CD4-positive, alpha-beta memory T cell (primary cell): ENCODE measurements around the gene GALNT17. TPM values are rescaled to one million over a fixed set of nuclear protein-coding genes. Genes with fewer than 3 reads are reported as not detected.

ENCODE experiments used
- CTCF ChIA-PET: fragments of 350-600 bp; sonication (Branson Sonifier 250); formaldehyde crosslinking; loops from one replicate; lab custom pipeline; 2021; ENCODE audit warnings: inconsistent platforms; ENCODE audit not compliant: partially characterized antibody; lab: Charles Lee
- POLR2A ChIA-PET: fragments of 350-600 bp; sonication (Branson Sonifier 250); formaldehyde crosslinking; loops from one replicate; lab custom pipeline; 2021; ENCODE audit not compliant: partially characterized antibody; lab: Charles Lee
- DNase-seq, 5 donors: peaks; one replicate each; pipeline versions ENCODE4 v3.0.0 to v3.0.0-alpha.2; 2020 to 2022; ENCODE audit warnings: mixed read lengths in 1 of 5
- H3K27ac ChIP-seq: one replicate; pipeline ENCODE4 v1.7.0; 2013; ENCODE audit warnings: low read depth, low read length
- H3K27me3 ChIP-seq: 2 replicates; pipeline ENCODE4 v1.7.0; 2013; ENCODE audit warnings: mild to moderate bottlenecking, low read length, moderate library complexity; ENCODE audit not compliant: insufficient read depth
- H3K36me3 ChIP-seq: 2 replicates; pipeline ENCODE4 v1.7.0; 2013; ENCODE audit warnings: mild to moderate bottlenecking, low read length, moderate library complexity; ENCODE audit not compliant: insufficient read depth
- H3K4me1 ChIP-seq: 2 replicates; pipeline ENCODE4 v1.7.0; 2013; ENCODE audit warnings: mild to moderate bottlenecking, low read length, moderate library complexity; ENCODE audit not compliant: insufficient read depth
- H3K4me3 ChIP-seq, 2 donors: one replicate each; pipeline ENCODE4 v1.7.0; 2013; ENCODE audit warnings: low read length in 2 of 2, mild to moderate bottlenecking in 1 of 2
- H3K9me3 ChIP-seq, 2 donors: one replicate each; pipeline ENCODE4 v1.7.0; 2013; ENCODE audit warnings: low read length in 2 of 2, control low read depth in 1 of 2; ENCODE audit not compliant: control insufficient read depth in 1 of 2
- H3K27ac Mint-ChIP-seq, 7 donors: one replicate each; pipeline ENCODE4 v1.8.0; 2020 to 2021; ENCODE audit warnings: mixed read lengths in 7 of 7, mild to moderate bottlenecking in 6 of 7, inconsistent platforms in 3 of 7, moderate library complexity in 3 of 7
- H3K27me3 Mint-ChIP-seq, 2 donors: one replicate each; pipeline ENCODE4 v1.8.0; 2020 to 2021; ENCODE audit warnings: mixed read lengths in 2 of 2
- H3K36me3 Mint-ChIP-seq, 2 donors: one replicate each; pipeline ENCODE4 v1.8.0; 2020 to 2021; ENCODE audit warnings: mixed read lengths in 2 of 2, inconsistent platforms in 1 of 2, mild to moderate bottlenecking in 1 of 2
- H3K4me1 Mint-ChIP-seq, 4 donors: one replicate each; pipeline ENCODE4 v1.8.0; 2020 to 2021; ENCODE audit warnings: mixed read lengths in 4 of 4, mild to moderate bottlenecking in 1 of 4
- H3K4me3 Mint-ChIP-seq, 8 donors: one replicate each; pipeline ENCODE4 v1.8.0; 2020 to 2021; ENCODE audit warnings: mixed read lengths in 8 of 8, mild to moderate bottlenecking in 7 of 8, moderate library complexity in 6 of 8, inconsistent platforms in 3 of 8
- H3K9me3 Mint-ChIP-seq, 8 donors: one replicate each; pipeline ENCODE4 v1.8.0; 2020 to 2021; ENCODE audit warnings: mixed read lengths in 8 of 8, mild to moderate bottlenecking in 5 of 8, inconsistent platforms in 3 of 8, moderate library complexity in 1 of 8
- intact Hi-C: fragments of 100-400 bp; cut with micrococcal nuclease; formaldehyde crosslinking; loops from one replicate; pipeline ENCODE4 v1.15.1; 2023
- polyA plus RNA-seq, 2 donors: library from polyadenylated mRNA; unstranded; fragments of 300-500 nt; fragmentation: Illumina TruSeq; gene quantifications; one replicate each; pipeline ENCODE4 v1.2.3, GENCODE V29; 2021
- total RNA-seq, 2 experiments: library from RNA; stranded (reverse); gene quantifications; one replicate each; pipeline ENCODE4 v1.2.3, GENCODE V29; 2021

Gene GALNT17
- total RNA-seq (not detected), polyA plus RNA-seq (not detected)

GRCh38 chr7:71132127-71132376 is at the start of gene GALNT17:
Gene GALNT17, plus strand, starts transcription at chr7:71132144.
- intact Hi-C loops = no loop called here
- Mint-ChIP-seq H3K36me3 (no peaks in the 10 kb centered on the region), H3K4me1 (peaks cover 0 to 7% (median 0%) of the 10 kb centered on the region in 4 donors), H3K9me3 (peaks cover 0 to 13% (median 3%) of the 10 kb centered on the region in 8 donors), H3K4me3 (no peak within 1 kb of the TSS), H3K27ac (no peak within 1 kb of the TSS), H3K27me3 (peaks cover 11 to 13% of the 10 kb centered on the region in 2 donors)
- DNase-seq = no peak
- H3K4me1 ChIP-seq = no peaks in the 10 kb centered on the region
- POLR2A ChIA-PET = no interaction called here
- no peak within 1 kb of the TSS for H3K4me3 ChIP-seq
- H3K27me3 ChIP-seq = no peaks in the 10 kb centered on the region
- CTCF ChIA-PET = no interaction called here
- H3K36me3 ChIP-seq = no peaks in the 10 kb centered on the region
- no peak within 1 kb of the TSS for H3K27ac ChIP-seq
- no peaks in the 10 kb centered on the region for H3K9me3 ChIP-seq

GRCh38 chr7:71095266-71095860 is 36.6 kb upstream of the GALNT17 start:
- CTCF ChIA-PET = no interaction called here
- Mint-ChIP-seq H3K27me3 (no peaks in the 10 kb centered on the region), H3K9me3 (peaks cover 4 to 28% (median 12%) of the 10 kb centered on the region in 8 donors)

DNA sequence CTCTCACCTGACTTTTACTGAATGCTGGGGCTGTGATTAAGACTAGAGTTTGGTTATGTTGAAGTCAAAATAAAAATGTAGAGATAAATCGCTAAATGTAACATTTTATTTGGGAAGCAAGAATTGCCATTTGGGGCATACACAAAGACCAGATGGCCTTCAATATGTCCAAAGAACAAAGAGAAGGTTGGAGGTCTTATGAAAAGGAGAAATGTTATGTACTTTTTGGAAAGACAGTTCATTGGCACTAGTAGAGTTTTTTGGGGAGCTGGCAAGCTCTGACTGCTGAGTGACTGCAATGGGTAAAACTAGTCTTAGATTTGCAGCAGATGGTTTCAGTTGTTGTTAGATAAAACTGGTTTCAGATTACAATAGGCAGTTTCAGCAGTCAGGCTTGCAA is 35.6 kb upstream of the GALNT17 start:
- Histone ChIP-seq H3K4me3 (no peak overlapping the region), H3K4me1 (no peaks in the 10 kb centered on the region), H3K36me3 (no peaks in the 10 kb centered on the region), H3K27me3 (no peaks in the 10 kb centered on the region), H3K27ac (no peak overlapping the region), H3K9me3 (no peaks in the 10 kb centered on the region)
- POLR2A ChIA-PET = no interaction called here
- Mint-ChIP-seq H3K9me3 (peaks cover 2 to 35% (median 12%) of the 10 kb centered on the region in 8 donors), H3K4me3 (no peak overlapping the region), H3K27ac (no peak overlapping the region), H3K27me3 (no peaks in the 10 kb centered on the region), H3K36me3 (no peaks in the 10 kb centered on the region), H3K4me1 (no peaks in the 10 kb centered on the region)
- intact Hi-C loops = no loop called here
- CTCF ChIA-PET = no interaction called here
- DNase-seq = no peak

More at GRCh38 chr7:71095266-71095860, 36.6 kb upstream of the GALNT17 start:
- DNase-seq = no peak
- Mint-ChIP-seq H3K4me1 (no peaks in the 10 kb centered on the region), H3K4me3 (no peak overlapping the region), H3K27ac (no peak overlapping the region), H3K36me3 (no peaks in the 10 kb centered on the region)
- Histone ChIP-seq H3K36me3 (no peaks in the 10 kb centered on the region), H3K27me3 (no peaks in the 10 kb centered on the region), H3K4me3 (no peak overlapping the region), H3K27ac (no peak overlapping the region), H3K9me3 (no peaks in the 10 kb centered on the region), H3K4me1 (no peaks in the 10 kb centered on the region)
- intact Hi-C loops = no loop called here
- POLR2A ChIA-PET = no interaction called here

DNA sequence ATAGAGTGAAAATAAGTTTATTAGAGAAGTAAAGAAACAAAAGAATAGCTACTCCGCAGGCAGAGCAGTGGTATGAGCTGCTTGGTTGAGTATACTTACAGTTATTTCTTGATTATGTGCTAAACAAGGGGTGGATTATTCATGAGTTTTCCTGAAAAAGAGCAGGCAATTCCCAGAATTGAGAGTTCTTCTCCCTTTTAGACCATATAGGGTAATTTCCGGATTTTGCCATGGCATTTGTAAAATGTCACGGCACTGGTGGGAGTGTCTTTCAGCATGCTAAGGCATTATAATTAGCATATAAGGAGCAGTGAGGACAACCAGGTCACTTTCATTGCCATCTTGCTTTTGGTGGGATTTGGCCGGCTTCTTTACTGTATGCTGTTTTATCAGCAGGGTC is 25.7 kb upstream of the GALNT17 start:
- Mint-ChIP-seq H3K9me3 (peaks cover 0 to 30% (median 7%) of the 10 kb centered on the region in 8 donors), H3K27ac (no peak overlapping the region), H3K27me3 (no peaks in the 10 kb centered on the region), H3K4me1 (no peaks in the 10 kb centered on the region), H3K4me3 (no peak overlapping the region), H3K36me3 (no peaks in the 10 kb centered on the region)
- ChIA-PET CTCF (no interaction called here), POLR2A (no interaction called here)
- no peak overlapping the region for H3K4me3 ChIP-seq
- no peak for DNase-seq
- H3K4me1 ChIP-seq = no peaks in the 10 kb centered on the region
- no peaks in the 10 kb centered on the region for H3K27me3 ChIP-seq
- intact Hi-C loops = no loop called here
- no peaks in the 10 kb centered on the region for H3K9me3 ChIP-seq
- no peaks in the 10 kb centered on the region for H3K36me3 ChIP-seq
- no peak overlapping the region for H3K27ac ChIP-seq

DNA sequence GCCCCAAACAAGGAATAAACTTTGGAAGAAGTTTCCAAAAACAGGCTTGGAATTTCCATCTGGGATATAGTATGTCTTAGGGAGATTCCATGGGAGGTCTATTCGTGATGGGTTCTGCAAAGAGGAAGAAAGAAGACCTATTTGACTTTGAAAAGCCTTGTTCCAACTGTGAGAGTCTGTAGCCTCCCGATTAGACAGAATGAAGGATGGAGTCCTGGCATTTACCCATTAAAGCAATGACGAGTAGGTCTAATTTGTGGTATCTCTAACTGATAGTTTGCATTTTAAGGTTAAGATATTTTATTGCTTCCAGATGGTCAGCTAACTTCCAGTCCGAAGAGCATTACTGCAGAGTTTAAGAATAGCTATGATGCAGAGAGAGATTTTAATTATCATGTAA is 19.5 kb upstream of the GALNT17 start:
- Mint-ChIP-seq H3K27me3 (no peaks in the 10 kb centered on the region), H3K4me3 (no peak overlapping the region), H3K9me3 (peaks cover 2 to 26% (median 8%) of the 10 kb centered on the region in 8 donors), H3K27ac (no peak overlapping the region), H3K4me1 (no peaks in the 10 kb centered on the region), H3K36me3 (no peaks in the 10 kb centered on the region)
- intact Hi-C loops = no loop called here
- no peaks in the 10 kb centered on the region for H3K9me3 ChIP-seq
- no peaks in the 10 kb centered on the region for H3K36me3 ChIP-seq
- H3K27ac ChIP-seq = no peak overlapping the region
- ChIA-PET CTCF (no interaction called here), POLR2A (no interaction called here)
- no peaks in the 10 kb centered on the region for H3K27me3 ChIP-seq
- H3K4me1 ChIP-seq = no peaks in the 10 kb centered on the region
- DNase-seq = no peak
- no peak overlapping the region for H3K4me3 ChIP-seq

GRCh38 chr7:71120096-71120495 is 11.8 kb upstream of the GALNT17 start:
- intact Hi-C loops = no loop called here
- Histone ChIP-seq H3K4me1 (no peaks in the 10 kb centered on the region), H3K27me3 (no peaks in the 10 kb centered on the region), H3K4me3 (no peak overlapping the region), H3K27ac (no peak overlapping the region), H3K9me3 (no peaks in the 10 kb centered on the region), H3K36me3 (no peaks in the 10 kb centered on the region)
- ChIA-PET POLR2A (no interaction called here), CTCF (no interaction called here)
- H3K9me3 Mint-ChIP-seq = peaks cover 3 to 17% (median 6%) of the 10 kb centered on the region in 8 donors
- no peak overlapping the region for H3K27ac Mint-ChIP-seq
- no peak overlapping the region for H3K4me3 Mint-ChIP-seq
- DNase-seq = no peak
- H3K36me3 Mint-ChIP-seq = no peaks in the 10 kb centered on the region
- H3K4me1 Mint-ChIP-seq = no peaks in the 10 kb centered on the region
- no peaks in the 10 kb centered on the region for H3K27me3 Mint-ChIP-seq

DNA sequence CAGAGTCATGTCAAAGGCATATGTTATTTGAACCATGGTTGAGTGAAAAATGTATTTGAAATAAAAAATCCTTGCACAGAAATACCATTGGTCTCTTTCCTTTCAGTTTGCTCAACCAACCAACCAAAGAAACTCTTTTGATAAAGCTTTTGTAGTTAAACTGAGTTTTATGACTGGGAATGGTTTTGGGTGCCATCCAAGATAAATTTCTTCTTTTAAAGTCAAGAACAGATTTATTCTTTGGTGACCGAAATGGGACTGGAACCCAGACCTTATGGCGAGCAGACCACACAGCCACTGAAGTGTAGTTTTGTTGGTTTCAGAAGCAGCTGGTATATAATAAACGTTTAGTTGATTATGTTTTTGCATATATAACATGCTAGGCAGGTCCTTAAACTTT is 2.8 kb upstream of the GALNT17 start:
- no peak for DNase-seq
- Mint-ChIP-seq H3K27ac (no peak overlapping the region), H3K36me3 (no peaks in the 10 kb centered on the region), H3K27me3 (peaks cover 11 to 13% of the 10 kb centered on the region in 2 donors), H3K4me3 (no peak overlapping the region), H3K9me3 (peaks cover 0 to 11% (median 4%) of the 10 kb centered on the region in 8 donors), H3K4me1 (peaks cover 0 to 7% (median 0%) of the 10 kb centered on the region in 4 donors)
- H3K36me3 ChIP-seq = no peaks in the 10 kb centered on the region
- ChIA-PET CTCF (no interaction called here), POLR2A (no interaction called here)
- H3K27me3 ChIP-seq = no peaks in the 10 kb centered on the region
- H3K4me3 ChIP-seq = no peak overlapping the region
- H3K27ac ChIP-seq = no peak overlapping the region
- no peaks in the 10 kb centered on the region for H3K9me3 ChIP-seq
- intact Hi-C loops = no loop called here
- no peaks in the 10 kb centered on the region for H3K4me1 ChIP-seq
